Mammary epithelial cell (primary cell): ENCODE data around the gene BCO2.
A peak's percentile ranks its signal among the peaks of the same experiment; 100 is the strongest.

Source experiments
- CTCF ChIP-seq, 2 donors: IDR thresholded peaks in 1 of 2; conservative IDR thresholded peaks in 1 of 2; 2 replicates each; pipeline ENCODE4 v1.5.1; 2011 to 2012; ENCODE audit warnings: inconsistent platforms in 2 of 2, low read length in 2 of 2, mild to moderate bottlenecking in 2 of 2, control low read depth in 1 of 2, low read depth in 1 of 2; ENCODE audit not compliant: insufficient read depth in 1 of 2; ENCODE audit errors: extremely low read depth in 1 of 2
- EZH2 ChIP-seq: IDR thresholded peaks from 2 replicates; pipeline ENCODE4 v1.6.1; 2012; ENCODE audit warnings: low read length, inconsistent platforms, borderline replicate concordance

GRCh38 chr11:112174789-112175598 is at the start of gene BCO2:
- TF ChIP-seq CTCF (conservative IDR thresholded peaks at IDR 0.05 in 1 of 2, IDR thresholded peaks at IDR 0.05 in 1 of 2; ENCODE audit: extremely low read depth in 1 of 2, insufficient read depth in 1 of 2, low read depth in 1 of 2, low read length in 2 of 2): peak; percentile 91 to 97
- no peak for TF ChIP-seq EZH2
